ENCODE data around the gene DUSP3. TPM values are rescaled to one million over a fixed set of nuclear protein-coding genes. Genes with fewer than 3 reads are reported as not detected.

Gene DUSP3
- total RNA-seq, 1 donor from 2014 or later, result 36.4 TPM

GRCh38 chr17:43754947-43755346 lies 23.8 kb downstream of the DUSP3 start:
- no peaks in the 10 kb centered on the region for H3K36me3 Mint-ChIP-seq (ENCODE audit: unreplicated experiment)
- DNase-seq (ENCODE audit: extremely low spot score, unreplicated experiment), result no peak
- no peaks in the 10 kb centered on the region for H3K9me3 Mint-ChIP-seq (ENCODE audit: unreplicated experiment)
- peaks cover 1% of the 10 kb centered on the region for H3K4me1 Mint-ChIP-seq (ENCODE audit: unreplicated experiment)
- peaks cover 16% of the 10 kb centered on the region for H3K27me3 Mint-ChIP-seq (ENCODE audit: unreplicated experiment)
- H3K27ac Mint-ChIP-seq (ENCODE audit: unreplicated experiment), result no peak overlapping the region
- TF ChIP-seq, protein P1, sequence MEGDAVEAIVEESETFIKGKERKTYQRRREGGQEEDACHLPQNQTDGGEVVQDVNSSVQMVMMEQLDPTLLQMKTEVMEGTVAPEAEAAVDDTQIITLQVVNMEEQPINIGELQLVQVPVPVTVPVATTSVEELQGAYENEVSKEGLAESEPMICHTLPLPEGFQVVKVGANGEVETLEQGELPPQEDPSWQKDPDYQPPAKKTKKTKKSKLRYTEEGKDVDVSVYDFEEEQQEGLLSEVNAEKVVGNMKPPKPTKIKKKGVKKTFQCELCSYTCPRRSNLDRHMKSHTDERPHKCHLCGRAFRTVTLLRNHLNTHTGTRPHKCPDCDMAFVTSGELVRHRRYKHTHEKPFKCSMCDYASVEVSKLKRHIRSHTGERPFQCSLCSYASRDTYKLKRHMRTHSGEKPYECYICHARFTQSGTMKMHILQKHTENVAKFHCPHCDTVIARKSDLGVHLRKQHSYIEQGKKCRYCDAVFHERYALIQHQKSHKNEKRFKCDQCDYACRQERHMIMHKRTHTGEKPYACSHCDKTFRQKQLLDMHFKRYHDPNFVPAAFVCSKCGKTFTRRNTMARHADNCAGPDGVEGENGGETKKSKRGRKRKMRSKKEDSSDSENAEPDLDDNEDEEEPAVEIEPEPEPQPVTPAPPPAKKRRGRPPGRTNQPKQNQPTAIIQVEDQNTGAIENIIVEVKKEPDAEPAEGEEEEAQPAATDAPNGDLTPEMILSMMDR (IDR thresholded peaks at IDR 0.05), result no peak
- H3K4me3 Mint-ChIP-seq (ENCODE audit: unreplicated experiment), result no peak overlapping the region

DNA sequence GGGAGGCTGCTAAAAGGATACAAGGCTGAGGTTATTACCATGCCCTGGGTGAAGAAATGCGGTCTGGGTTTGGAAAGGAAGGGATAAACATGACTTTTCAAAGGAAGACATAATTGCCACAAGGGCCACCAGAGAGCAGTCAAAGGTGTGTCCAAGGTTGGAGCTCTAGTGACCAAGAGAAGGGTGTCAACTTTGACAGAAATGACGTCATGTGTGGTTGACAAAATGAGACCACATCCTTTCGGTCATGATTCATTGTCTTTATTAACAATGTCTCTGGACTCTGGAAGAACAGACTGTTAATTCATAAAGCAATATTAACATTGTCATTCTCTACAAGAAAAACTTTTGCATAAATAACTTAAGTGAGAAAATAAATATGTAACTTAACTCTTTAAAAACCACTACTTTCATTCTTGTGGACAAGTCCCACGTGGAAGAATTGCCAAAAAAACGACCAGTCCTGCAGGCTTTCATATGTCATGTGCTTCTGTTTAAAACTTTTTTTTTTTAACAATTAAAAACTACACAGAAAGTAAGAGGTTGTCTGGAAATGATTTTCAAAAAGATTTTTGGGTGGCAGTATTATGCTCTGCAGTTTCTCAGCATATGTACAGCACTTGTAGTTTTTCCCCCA lies 25.2 kb downstream of the DUSP3 start:
- Mint-ChIP-seq H3K9me3 (ENCODE audit: unreplicated experiment) (no peaks in the 10 kb centered on the region), H3K27me3 (ENCODE audit: unreplicated experiment) (peaks cover 16% of the 10 kb centered on the region), H3K36me3 (ENCODE audit: unreplicated experiment) (no peaks in the 10 kb centered on the region), H3K27ac (ENCODE audit: unreplicated experiment) (no peak overlapping the region), H3K4me3 (ENCODE audit: unreplicated experiment) (no peak overlapping the region), H3K4me1 (ENCODE audit: unreplicated experiment) (peaks cover 8% of the 10 kb centered on the region)
- no peak for DNase-seq (ENCODE audit: extremely low spot score, unreplicated experiment)
- TF ChIP-seq, protein P1 (IDR thresholded peaks at IDR 0.05), result no peak

DNA sequence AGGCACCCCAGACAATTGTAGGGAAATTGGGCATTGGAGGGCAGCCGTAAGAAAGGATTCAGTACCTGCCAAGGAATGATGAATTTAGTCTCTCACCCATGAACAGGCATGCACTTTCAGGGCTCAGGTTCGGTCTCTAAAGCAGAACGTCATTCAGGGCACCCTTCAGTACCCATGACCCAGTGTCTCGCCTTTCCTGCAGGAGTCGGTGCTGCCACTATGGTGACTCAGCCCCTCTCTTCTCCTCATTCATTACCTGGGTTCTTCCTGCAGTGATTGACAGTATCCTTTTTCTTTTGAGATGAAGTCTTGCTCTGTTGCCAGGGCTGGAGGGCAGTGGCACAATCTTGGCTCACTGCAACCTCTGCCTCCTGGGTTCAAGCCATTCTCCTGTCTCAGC lies 28.6 kb downstream of the DUSP3 start:
- TF ChIP-seq, protein P1 (IDR thresholded peaks at IDR 0.05), result no peak
- no peak overlapping the region for H3K4me3 Mint-ChIP-seq (ENCODE audit: unreplicated experiment)
- no peaks in the 10 kb centered on the region for H3K9me3 Mint-ChIP-seq (ENCODE audit: unreplicated experiment)
- H3K27me3 Mint-ChIP-seq (ENCODE audit: unreplicated experiment), result no peaks in the 10 kb centered on the region
- H3K4me1 Mint-ChIP-seq (ENCODE audit: unreplicated experiment), result peaks cover 19% of the 10 kb centered on the region
- H3K36me3 Mint-ChIP-seq (ENCODE audit: unreplicated experiment), result no peaks in the 10 kb centered on the region
- H3K27ac Mint-ChIP-seq (ENCODE audit: unreplicated experiment), result no peak overlapping the region
- no peak for DNase-seq (ENCODE audit: extremely low spot score, unreplicated experiment)

- TF ChIP-seq, protein P1 (IDR thresholded peaks at IDR 0.05), result no peak
- no peak overlapping the region for H3K4me3 Mint-ChIP-seq (ENCODE audit: unreplicated experiment)
- H3K36me3 Mint-ChIP-seq (ENCODE audit: unreplicated experiment), result no peaks in the 10 kb centered on the region
- no peak for DNase-seq (ENCODE audit: extremely low spot score, unreplicated experiment)
- H3K9me3 Mint-ChIP-seq (ENCODE audit: unreplicated experiment), result no peaks in the 10 kb centered on the region
- H3K27me3 Mint-ChIP-seq (ENCODE audit: unreplicated experiment), result no peaks in the 10 kb centered on the region
- H3K4me1 Mint-ChIP-seq (ENCODE audit: unreplicated experiment), result peaks cover 29% of the 10 kb centered on the region
- no peak overlapping the region for H3K27ac Mint-ChIP-seq (ENCODE audit: unreplicated experiment)
Observed at GRCh38 chr17:43745541-43745940, 33.2 kb downstream of the DUSP3 start.

DNA sequence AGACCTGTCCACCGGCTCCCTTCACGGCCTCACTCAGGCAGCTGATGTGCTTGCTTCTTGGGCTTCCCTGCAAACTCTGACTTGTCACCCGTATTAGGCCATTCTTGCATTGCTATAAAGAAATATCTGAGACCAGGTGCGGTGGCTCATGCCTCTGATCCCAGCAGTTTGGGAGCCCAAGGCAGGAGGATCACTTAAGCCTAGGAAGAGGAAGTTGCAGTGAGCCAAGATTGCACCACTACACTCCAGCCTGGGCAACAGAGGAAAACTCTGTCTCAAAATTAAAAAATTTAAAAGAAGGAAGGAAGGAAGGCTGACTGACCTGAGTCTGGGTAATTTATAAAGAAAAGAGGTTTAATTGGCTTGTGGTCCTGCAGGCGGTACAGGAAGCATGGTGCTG lies 37.1 kb downstream of the DUSP3 start:
- Mint-ChIP-seq H3K27me3 (ENCODE audit: unreplicated experiment) (no peaks in the 10 kb centered on the region), H3K27ac (ENCODE audit: unreplicated experiment) (no peak overlapping the region), H3K4me1 (ENCODE audit: unreplicated experiment) (peaks cover 31% of the 10 kb centered on the region), H3K4me3 (ENCODE audit: unreplicated experiment) (no peak overlapping the region), H3K9me3 (ENCODE audit: unreplicated experiment) (no peaks in the 10 kb centered on the region), H3K36me3 (ENCODE audit: unreplicated experiment) (no peaks in the 10 kb centered on the region)
- TF ChIP-seq, protein P1 (IDR thresholded peaks at IDR 0.05), result no peak
- no peak for DNase-seq (ENCODE audit: extremely low spot score, unreplicated experiment)
